HTR-8/SVneo (cell line): ENCODE measurements around the gene DYRK1B.

Source experiments
- DNase-seq: peaks from one replicate; pipeline ENCODE4 v3.0.0; 2011; ENCODE audit warnings: low spot score, mixed read lengths; ENCODE audit not compliant: insufficient read length
- FAIRE-seq: peaks from 2 replicates; lab custom pipeline; 2011; peaks lifted over from hg19 to GRCh38; lab: Jason Lieb, UNC

DYRK1B gene

DNA sequence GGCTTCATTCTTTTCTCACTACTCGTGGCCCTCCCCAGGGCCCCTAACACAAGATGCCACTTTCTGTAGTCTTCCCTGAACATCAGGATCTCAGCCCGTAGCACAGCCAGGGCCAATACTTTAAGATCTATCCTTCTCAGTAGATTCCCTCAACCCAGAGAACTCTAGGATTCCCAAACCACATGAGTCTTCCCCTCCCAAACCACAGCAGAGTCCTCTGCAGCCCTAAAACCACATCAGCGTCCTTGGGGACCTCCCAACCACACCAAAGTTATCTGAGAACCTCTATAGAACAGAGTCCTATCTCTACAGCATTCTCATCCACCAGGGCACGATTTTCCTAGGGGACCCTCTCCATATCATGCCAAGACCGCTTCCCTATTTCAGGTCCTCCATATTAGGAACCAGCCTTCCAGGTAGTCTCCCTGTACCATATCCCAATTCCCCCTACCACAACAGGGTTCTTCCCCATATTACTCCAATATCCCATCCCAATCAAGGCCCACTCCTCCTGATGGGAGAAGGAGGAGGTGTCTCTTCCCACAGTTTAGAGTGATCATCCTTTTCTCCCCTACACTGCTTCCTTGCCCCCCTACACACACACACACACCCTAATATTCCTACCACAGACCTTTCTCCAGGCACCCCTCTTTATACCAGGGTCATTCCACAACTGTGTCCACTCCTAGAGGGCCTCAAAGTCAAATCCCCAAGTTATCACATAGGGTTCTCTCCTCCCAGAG is 1.4 kb downstream of the DYRK1B start:
- FAIRE-seq = no peak

DNA sequence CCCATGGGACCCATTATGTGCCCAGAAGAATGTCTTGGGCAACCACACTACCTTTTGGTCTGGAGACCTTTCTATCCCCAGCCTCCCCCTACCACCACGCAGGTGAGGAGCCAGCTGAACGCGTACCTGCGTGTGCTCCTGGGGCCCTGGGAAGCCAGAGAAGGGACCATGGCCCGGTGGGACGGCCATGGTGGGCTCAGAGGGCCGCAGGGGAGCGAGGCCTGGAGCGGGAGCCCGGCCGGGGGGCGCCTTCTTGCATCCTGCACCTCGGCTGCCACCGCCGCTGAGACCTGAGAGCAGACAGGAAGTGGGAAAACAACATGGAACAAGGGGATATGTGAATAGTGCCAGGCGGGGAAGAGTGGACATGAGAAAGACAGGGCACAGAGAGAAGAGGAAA is 2.3 kb downstream of the DYRK1B start:
- DNase-seq (no peak), FAIRE-seq (no peak)

More for the DNA sequence above, 1.4 kb downstream of the DYRK1B start:
- DNase-seq = no peak

DNA sequence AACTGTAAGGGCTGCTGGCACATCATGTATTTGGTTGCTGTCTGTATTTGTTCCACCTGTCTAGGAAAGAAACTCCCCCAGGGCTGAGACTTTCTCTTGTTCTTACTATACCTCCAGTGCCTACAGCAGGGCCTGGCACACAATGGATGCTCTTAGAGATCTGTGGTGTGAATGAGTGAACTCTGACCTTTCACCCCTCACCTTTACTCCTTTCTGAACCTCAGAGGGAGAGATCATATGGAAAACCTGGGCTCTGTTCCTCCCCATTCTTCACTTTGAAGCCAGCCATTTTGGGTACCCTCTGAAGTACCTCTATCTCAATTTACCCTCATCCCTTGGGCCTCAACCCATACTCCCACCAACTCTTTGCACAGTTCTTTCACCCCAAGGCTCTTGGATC is 3.1 kb downstream of the DYRK1B start:
- no peak for FAIRE-seq

DNA sequence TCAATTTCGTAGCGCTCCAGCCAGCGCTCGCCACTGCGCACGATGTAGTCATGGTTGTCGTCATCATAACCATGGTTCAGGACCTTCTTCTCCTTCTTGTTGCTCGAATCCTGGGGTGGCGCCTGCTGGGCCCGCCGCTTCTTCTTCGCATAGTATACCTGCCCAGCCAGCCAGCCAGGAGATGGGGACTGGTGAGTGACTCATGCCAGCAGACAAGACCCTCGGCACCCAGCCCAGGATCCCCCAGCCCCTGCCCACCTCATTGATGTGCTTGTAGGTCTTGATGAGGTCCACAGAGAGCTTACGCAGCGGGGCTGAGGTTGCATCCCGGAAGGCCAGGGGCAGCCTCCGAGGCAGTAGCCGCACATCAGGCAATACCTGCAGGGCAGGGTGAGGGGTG is 3.6 kb downstream of the DYRK1B start:
- DNase-seq (no peak), FAIRE-seq (no peak)

More for the DNA sequence above, 3.1 kb downstream of the DYRK1B start:
- no peak for DNase-seq

DNA sequence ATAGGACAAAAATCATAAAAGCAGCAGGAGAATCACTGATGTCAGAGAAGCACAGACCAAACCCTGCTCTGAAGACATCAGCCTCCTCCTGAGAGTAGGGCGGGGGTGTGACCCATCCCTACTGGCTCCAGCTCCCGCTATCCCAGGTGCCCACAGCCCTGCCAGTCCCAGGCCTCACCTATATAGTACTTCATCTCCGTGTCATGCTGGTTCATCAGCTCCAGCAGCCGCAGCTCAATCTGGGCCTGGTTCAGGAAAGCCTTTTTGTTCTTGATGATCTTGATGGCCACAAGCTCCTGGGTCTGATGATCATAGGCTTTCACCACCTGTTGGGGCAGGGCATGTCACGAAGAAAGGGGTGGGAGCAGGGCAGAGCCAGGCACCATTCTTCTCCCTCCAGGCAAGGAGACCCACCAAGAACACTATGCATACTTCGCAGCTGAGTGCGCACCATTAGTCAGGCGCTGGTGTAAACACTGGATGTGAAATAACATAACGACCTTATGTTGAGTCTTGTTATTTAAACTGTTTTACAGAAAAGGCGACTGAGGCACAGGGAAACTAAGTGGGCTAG is 4.2 kb downstream of the DYRK1B start:
- FAIRE-seq (no peak), DNase-seq (no peak)

DNA sequence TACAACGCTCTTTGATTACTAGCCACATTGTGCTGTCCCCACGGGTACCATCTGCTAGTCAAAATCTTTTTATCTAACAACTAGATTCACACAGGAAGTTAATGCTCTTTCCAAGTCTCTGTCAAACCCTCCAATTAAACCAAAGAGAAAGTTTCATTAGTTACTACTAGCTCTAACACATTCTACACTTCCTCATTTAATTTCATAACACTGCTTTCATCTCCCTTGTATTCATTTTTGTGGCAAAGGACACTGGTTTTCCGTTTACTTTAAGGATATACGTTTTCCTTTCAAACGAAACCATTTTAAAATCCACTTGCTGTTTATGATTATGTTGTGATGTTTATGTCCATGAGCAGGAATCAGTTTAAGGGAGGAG is 5.3 kb downstream of the DYRK1B start:
- DNase-seq = no peak
- no peak for FAIRE-seq

DNA sequence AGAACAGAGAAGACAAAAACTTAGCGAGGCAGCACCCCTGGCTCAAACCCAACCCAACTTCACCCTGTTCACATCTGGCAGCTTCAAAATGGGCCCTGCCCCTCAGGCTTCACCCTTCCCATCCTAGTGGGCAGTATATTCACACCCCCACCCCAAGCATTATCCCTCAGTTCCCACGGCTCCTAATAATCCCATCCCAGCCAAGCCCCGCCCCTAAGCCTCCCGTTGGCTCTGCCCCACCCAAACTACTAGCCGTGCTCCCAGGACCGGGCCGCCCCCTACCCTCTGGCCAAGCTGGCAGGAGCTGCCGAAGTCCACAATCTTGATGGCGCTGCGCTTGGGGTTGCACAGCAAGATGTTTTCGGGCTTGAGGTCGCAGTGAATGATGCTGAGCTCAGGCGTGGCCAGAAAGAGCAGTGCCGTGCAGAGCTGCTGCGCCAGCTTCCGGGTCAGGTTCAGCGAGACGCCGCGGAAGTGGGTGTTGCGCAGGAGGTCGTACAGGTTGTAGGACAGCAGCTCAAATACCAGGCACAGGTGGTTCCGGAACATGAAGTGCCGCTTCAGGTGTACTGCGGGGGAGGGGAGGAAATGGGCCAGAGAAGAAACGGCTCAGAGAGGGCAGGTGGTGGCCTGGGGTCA is 5.8 kb downstream of the DYRK1B start:
- DNase-seq (no peak), FAIRE-seq (no peak)

DNA sequence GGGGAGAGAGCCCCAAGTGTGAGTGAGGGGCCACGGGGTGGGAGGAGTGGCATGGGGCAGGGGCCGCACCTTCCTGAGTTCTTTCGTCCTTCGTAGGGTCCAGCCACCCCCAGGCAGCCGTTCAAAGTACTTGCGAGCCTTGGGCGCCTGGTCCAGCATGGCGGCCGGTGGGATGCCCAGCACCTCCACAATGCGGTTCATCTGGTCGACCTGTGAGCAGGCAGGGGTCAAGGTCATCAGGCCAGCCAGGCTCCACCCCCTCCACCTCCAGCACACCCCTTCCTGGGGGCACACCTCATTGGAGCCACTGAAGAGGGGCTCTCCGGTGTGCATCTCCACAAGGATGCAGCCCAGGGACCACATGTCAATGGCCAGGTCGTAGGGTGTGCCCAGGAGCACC is 6.7 kb downstream of the DYRK1B start:
- FAIRE-seq (no peak), DNase-seq (no peak)

DNA sequence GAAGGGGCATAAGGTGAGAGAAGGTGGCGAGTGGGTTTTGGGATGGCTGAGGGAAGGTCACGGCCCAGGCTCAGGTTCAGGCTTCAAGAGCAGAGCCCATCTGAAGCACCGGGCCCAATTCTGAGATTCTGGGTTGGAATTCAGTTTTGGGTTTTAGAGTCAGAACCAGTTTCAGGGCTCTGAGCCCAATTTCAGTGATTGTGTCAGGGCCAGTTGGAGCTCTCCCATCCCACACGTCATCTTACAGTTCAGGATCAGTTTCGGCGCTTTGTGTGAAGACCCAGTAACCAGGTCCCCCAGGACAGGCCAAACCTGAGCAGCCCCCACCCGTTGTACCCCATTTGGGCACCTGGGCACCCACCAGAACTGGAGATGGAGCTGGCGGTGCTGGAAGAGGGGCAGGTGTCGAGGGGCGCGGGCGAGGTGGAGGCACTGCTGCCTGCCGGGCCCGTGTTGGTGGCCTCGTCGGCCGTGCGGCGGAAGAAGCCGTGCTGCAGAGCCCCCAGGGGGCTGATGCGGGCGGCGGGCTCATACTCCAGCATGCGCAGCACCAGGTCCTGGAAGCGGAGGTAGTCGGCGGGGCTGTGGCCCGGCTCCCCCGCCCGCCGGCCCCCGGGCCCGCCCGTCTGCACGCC is 7.5 kb downstream of the DYRK1B start:
- no peak for FAIRE-seq
- DNase-seq = no peak

DNA sequence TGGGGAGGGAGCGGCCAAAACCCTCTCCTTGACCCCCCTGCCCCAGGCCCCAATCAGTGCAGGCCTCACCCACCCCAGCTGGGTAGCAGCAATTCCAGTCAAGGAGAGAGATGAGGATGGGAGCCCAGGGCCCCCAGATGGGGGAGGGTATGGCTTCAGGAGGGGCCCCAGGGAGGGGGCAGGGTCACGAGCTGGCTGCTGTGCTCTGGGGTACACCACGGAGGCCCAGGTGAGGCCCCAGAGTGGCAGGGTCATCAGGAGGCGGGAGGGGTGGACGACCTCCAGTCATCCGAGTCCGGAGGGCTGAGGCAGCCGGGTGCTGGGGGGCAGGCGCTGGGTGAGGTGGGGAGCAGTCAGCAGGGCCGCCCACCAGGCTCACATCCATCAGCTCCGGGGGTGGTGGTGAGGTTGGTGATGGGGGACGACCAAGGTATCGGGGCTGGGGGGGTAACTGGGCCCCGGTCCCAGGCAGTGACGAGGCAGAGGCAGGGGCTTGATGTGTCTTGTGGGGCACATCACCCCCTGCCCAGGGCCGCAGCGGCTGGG is 8.4 kb downstream of the DYRK1B start:
- DNase-seq (no peak), FAIRE-seq (no peak)

DNA sequence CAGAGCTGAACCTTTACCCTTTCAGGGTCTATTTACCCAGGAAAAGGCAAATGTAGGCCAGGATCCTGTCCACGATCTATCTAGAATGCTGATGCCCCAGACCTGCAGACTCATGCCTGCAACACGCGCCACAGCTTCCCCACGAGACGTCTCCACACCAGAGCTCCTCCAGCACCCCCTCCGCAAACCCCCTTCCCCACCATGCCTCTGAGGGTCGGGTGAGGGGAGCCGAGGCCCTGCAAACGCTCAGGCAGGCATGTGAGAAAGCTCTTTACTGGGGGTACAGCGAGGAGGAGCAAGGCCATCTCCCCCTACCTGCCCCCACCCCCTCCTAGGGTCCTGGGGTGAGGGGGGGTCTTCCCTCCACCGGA is 8.9 kb downstream of the DYRK1B start:
- DNase-seq (no peak), FAIRE-seq (no peak)

DNA sequence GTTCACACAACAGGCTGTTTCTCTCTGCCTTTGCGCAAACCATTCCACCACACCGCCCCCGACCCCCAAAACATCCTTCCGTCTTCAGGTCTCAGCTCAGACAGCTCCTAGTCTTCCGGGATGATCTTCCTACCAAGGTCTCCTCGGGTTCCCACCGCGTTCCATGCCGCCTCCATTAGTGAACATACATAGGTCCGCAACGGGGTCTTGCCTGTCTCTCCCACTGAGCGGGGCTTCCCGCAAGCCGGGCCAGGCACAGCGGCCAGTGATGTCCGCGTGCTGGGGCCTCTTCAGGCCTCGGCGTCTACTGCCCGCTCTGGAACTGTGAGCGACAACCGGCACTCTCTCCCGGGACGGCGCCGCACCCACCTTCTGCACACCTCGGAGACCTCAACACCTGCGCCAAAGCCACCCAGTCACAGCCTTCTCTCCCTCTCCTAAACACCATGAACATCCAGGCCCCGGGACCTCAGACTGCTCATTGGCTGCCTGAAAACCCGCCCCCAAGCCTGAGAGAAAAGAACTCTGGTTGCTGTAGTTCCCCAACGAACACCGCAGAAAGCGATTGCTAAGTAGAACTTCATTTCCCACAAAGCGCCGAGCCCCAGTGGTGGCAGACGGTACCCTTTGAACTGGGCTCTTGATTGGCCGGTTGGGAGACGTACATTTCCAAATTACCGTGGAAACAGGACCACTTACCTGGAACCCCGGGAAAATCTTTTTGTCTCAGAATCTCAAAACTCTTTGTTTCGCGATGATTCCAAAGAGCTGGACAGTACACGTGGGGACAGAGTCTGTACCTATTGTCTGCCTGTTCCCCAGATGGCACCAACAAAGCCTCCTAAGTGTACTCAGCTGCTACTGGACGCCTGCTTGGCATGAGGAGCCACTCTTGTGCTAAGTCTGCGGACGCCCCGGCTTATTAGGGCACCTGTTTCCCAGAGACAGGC is 9.5 kb downstream of the DYRK1B start:
- FAIRE-seq (no peak), DNase-seq (peak; percentile 69)

DNA sequence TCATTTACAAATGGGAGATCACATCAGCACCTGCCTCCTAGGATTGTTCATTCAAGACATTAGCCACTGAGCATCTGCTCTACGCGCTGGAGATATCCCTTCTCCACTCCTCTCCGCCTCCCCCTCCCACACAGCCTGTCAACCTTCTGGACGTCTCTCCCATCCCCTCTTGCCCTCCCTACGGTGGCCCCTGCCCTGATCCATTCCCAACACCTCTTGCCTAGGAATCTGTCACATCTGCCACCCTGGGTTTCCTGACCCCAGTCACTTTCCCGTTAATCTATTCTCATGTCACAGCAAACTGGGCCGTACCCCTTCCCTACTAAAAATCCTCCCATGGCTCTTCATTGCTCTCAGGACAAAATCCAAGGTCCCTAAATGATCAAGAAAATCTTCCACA is 10.3 kb downstream of the DYRK1B start:
- DNase-seq = no peak
- no peak for FAIRE-seq

DNA sequence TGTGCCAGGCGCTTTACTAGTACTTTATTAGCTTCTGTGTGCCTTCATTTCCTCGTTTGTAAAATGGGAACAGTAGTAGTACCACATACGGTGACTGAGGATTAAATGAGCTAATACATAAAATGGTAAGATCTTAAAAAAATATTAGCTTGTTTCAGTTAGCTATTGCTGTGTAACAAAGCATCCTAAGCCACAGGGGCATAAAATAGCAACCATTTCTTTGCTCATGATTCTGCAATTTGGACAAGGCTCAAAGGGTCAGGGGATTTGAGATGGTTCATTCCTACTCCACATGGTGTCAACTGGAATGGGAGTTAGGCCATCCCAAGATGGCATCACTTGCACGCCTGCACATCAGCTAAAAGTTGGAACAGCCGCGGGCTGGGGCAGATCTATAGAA is 13.3 kb downstream of the DYRK1B start:
- DNase-seq (no peak), FAIRE-seq (no peak)

DNA sequence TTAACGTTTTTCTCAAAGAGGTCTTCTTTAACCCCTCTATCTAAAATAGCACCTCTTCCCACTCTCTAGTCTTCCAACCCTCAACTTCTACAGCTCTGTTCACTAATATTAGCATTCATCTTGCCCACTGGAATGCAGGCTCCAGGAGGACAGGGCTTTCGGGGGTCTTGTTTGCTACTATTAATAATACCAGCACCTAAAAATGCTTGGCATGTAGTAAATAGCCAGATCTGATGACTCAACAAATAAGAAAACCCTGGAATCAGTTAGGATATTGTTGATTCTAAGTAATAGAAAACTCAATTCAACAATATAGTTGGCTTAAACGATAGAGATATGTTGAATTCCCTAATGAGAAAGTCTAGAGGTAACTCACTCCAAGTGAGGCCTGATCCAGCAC is 14.2 kb downstream of the DYRK1B start:
- no peak for FAIRE-seq
- DNase-seq = no peak

DNA sequence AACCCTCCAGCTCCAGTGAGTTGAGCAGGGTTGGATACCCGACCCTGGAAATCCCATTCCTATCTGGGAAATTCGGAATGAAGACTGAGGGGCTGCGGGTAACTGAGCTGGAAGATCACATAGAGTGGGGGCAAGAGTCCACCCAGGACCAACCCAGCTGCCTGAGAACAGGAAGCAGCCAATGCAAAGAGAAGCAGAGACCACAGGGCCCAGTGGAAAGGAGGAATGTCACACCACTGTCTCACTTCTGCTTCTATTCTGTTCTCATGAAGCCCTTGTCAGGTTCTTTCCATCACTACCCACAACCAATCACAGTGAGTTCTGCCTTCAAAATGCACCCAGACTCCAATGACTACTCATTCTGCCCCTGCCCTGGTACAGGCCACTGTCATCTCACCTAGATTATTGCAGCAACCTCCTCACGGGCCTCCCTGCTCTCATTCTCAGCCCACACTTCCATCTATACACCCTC is 15.3 kb downstream of the DYRK1B start:
- FAIRE-seq = no peak
- DNase-seq = no peak

DNA sequence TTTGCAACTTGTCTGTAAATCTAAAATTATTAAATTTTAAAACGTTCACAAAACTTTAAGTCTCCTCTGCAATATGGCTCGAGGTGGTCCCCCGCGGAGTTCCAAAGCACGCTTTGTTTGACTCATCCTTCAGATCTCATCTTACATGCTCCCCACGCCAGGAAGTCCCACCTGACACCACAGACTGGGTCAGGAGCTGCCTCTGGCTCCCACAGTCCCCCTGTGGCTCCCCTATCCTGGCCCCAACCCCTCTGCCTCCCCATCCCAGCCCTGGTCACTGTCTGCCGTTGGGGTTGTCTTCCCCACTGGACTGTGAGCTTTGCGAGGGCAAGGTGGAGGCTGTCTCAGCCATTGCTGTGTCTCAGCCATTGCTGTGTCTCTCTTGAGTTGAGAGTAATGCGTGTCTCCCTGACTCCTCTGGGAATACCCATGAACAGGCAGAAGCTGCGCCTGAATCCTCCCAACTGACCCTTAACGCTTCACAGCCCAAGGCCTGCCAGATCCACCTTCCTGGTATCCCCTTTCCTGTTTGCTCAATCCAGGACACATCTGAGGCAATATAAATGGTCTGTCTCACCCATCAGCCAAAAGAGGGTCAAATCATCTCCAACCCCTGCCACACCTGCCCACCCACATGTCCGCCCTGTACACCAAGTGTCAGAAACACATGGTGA is 15.9 kb downstream of the DYRK1B start:
- no peak for FAIRE-seq

DNA sequence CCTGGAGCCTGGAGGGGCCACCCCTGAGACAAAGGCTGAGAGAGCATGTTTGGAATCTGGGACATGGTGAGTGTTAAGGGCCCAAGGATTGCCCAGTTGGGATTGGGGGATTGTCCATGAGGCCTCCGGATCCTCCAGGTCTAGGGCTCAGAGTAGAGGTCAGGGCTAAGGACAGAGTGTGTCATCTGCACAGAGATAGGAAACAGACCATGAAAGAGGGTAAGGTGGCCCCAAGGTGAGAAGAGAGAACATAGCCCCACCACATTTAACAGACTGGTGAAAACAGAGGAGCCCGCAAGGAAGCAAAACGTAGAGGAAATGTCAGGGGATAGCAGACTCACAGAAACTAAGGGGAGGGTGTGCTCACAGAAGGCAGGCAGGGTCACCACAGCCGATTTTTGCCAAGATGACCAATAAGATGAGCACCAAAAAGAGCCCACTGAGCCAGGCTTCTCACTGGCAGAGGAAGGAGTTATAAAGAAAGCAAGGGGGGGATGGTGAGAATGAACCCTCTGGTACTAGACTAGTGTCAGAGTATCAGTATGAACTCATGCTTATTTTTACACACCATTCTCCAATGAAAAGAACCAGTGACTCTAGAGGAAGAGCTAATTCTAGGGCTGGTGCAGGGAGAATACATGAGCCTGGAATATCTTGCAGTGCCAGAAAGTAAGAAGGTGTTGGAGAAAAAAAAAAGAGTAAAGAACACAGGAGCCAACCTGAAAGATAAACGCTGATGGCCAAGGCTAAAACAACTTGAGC is 17.5 kb downstream of the DYRK1B start:
- DNase-seq (no peak), FAIRE-seq (no peak)

More for the DNA sequence above, 15.9 kb downstream of the DYRK1B start:
- DNase-seq = no peak

DNA sequence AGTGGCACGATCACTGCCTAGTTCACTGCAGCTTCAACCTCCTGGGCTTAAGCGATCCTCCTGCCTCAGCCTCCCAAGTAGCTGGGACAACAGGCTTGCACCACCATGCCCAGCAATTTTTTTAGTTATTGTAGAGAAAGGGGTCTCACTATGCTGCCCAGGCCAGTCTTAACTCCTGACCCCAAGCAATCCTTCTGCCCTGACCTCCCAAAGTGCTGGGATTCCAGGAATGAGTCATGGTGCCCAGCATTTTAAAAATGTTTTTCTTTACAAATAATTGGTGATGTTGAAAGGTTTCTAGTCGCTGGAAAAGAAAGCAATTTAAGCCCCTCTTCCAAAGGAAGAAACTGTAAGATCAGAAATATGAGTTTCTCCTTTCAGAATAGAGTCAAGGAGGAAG is 19.4 kb downstream of the DYRK1B start:
- DNase-seq (no peak), FAIRE-seq (no peak)
